Measurements from ENCODE around the gene EMP2. TPM values are rescaled to one million over a fixed set of nuclear protein-coding genes. Genes with fewer than 3 reads are reported as not detected.
"Not testable (repeated sequence)": the region's sequence is repeated elsewhere in the genome, so short reads cannot be mapped to it uniquely, and the experiment has no call there.

Gene EMP2, protein sequence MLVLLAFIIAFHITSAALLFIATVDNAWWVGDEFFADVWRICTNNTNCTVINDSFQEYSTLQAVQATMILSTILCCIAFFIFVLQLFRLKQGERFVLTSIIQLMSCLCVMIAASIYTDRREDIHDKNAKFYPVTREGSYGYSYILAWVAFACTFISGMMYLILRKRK
- 6.0 and 6.9 TPM in 2 replicates for total RNA-seq

DNA sequence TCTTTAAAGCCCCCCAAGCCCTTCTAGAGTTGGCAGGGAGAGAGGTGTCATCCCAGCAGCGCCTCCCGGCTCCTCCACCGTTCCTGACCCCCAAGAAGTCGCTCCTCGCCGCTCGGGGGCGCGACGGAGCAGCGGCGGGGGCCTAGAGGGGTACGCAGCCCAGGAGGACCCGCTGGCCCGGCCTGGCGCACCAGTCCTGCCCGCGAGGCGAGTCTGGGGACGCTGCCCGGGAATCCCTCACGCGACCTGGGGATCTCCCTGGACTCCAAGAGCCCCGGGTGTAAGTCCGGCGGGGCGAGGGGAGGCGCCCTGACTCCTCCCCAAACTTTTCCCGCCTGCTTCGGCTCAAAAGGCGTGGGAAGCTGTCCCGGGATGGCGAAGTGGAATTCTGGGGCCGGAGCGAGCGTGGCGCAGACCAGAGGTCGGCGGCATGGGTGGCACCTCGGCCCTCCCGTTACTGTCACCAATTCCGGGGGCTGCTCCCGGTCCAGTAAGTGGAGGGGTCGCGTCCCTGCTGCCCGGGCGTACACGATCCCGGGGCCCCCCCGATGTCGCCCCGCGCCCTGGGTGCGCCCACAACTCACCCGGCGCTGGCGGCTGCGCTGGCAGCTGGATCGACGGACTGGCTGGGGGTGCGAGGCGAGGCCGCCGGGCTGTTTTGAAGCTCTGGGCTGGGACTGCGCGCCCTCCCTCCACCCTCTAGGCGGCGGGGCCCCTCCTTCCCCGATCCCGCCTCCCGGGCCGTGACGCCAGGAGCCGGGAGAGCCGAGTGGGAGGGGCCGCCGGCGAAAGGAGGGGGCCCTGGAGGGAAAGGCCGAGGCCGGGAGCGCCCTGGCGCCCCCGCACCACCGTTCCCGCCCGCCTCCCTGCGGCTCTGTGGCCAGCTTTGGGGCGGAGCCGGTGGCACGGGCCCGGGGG is at the start of gene EMP2:
Gene EMP2 (minus strand): TSS at position 634 of the 918 bp plus-strand sequence. CDS start 32,981 bp downstream, outside the sequence.
- DNase-seq (ENCODE audit: extremely low read depth, low read depth, low spot score), result no peak

DNA sequence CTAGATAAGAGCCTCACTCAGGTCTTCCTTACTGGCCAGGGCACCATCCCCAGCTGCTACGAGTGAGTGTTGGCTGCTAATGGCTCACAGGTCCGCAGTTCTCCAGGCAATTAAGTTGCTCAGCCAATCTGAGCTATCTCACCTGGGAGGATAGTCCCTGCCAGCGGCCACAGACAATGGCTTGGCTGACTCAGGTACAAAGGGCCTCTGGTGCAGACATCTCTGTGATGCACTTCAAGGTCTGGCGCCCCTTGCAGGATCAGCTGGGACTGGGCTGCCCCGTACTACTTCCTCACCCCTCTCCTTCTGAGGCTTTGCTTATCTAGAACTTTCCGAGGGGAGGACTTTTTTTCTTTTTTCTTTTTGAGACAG is 49.2 kb upstream of the EMP2 start:
- no peak for DNase-seq (ENCODE audit: extremely low read depth, low read depth, low spot score)

DNA sequence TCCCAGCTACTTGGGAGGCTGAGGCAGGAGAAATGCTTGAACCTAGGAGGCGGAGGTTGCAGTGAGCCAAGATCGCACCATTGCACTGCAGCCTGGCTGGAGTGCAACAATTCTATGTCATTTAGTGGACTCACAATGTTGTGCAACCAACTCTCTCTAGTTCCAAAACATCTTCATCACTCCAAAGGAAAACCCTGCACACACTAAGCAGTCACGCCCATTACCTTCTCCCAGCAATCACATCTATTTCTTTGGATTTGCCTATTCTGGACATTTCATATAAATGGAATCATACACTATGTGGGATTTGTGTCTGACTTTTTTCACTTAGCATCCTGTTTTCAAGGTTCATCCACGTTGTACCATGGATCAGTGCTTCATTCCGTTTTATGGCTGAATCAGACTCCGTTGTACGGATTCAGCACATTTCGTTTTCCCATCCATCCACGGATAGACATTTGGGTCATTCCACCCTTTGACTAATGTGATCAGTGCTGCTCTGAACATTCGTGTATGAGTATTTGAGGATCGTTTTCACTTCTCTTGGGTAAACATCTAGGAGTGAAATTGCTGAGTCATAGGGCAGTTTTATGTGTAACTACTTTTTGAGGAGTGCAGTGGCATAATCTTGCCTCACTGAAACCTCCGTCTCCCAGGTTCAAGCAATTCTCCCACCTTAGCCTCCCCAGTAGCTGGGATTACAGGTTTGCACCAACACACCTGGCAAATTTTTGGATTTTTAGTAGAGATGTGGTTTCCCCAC is 45.4 kb upstream of the EMP2 start:
- no peak for DNase-seq (ENCODE audit: extremely low read depth, low read depth, low spot score)

DNA sequence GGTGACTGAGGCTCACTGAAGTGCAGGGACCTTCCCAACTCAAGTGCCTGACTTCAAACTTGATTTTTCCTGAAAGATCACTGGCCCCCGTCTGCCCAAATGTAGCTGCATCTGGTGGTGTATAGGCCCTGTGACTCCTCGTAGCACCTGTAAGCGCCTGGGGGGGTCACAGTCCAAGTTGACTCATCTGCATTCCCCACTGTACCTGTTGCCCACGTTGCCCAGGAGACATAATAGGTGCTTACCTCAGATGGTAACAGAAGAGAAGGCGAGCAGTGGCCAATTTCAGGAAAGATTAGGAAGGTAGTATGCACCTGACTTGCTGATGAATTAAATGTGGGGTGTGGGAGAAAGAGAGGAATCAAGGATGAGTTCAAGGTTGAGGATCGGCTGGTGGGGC is 44.1 kb upstream of the EMP2 start:
- no peak for DNase-seq (ENCODE audit: extremely low read depth, low read depth, low spot score)

DNA sequence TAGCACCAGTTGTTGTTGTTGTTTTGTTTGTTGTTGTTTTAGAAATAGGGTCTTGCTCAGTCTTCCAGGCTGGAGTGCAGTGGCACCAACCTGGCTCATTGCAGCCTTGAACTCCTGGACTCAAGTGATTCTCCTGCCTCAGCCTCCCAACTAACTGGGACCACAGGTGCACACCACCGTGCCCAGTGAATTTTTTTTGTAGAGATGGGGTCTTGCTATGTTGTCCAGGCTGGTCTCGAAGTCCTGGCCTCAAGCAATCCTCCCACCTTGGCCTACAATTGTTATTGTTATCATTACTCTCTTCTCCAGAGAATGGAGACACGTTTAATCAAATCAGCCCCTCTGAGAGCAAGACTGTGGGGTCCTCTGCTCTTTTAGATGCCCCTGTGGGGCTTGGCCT is 42.7 kb upstream of the EMP2 start:
- DNase-seq (ENCODE audit: extremely low read depth, low read depth, low spot score), result no peak

DNA sequence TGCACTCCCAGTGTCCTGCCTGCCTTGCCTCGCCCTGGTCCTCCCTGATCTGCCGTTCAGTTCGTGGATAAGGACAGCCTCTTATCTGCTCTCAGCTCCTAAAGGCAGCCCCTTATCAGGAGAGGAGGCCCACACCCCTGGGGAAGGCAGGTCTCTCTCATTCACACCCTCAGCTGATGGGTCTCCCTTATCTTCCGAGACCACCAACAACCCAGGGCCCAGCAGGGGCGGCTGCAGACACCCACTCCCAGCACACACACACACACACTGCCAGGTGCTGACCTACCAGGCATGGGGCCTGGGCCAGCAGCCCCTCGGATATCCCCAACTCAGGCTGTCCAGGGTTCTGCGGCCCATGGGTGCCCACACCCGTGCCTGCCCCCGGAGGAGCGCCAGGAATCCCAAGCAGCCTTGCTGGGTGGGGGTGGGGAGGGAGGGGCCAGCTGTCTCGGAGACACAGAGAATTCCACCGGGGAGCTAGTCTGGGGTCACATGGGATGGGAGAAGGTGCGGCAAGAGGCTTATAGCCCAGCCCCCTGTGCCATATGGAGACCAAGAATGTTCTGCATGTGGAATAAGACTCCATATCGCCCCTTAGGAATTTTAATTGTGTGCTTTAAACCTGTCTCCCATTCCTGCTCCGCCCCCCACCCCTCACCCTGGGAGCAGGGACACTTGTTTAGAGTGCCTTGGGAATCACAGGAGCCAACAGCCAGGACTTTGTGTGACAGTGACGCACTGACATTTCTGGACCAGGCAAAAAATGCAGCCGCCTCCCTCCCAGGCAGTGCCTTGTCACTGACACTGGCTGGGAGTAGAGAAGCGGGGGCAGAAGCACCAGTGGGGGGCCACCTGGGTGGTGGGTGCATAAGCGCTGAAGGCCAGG is 41.9 kb upstream of the EMP2 start:
- no peak for DNase-seq (ENCODE audit: extremely low read depth, low read depth, low spot score)

DNA sequence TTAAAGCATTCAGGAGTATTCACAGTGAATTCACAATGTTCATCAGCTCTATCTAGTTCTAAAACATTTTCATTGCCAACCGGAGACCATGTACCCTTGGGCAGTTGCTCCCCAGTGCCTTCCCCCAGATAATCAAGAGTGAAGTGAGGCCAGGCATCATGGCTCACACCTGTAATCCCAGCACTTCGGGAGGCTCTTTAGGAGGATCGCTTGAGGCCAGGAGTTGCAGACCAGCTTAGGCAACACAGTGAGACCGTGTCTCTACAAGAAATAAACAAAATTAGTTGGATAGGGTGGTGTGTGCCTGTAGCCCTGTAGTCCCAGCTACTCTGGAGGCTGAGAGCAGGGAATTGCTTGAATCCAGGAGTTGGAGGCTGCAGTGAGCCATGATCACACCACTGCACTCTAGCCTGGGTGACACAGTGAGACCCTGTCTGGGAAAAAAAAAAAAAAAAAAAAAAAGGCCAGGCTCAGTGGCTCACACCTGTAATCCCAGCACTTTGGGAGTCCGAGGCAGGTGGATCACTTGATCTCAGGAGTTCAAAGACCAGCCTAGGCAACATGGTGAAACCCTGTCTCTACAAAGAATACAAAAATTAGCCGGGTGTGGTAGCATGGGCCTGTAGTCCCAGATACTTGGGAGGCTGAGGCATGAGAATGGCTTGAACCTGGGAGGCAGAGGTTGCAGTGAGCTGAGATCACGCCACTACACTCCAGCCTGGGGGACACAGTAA is 41.0 kb upstream of the EMP2 start:
- DNase-seq (ENCODE audit: extremely low read depth, low read depth, low spot score), result not testable (repeated sequence)

DNA sequence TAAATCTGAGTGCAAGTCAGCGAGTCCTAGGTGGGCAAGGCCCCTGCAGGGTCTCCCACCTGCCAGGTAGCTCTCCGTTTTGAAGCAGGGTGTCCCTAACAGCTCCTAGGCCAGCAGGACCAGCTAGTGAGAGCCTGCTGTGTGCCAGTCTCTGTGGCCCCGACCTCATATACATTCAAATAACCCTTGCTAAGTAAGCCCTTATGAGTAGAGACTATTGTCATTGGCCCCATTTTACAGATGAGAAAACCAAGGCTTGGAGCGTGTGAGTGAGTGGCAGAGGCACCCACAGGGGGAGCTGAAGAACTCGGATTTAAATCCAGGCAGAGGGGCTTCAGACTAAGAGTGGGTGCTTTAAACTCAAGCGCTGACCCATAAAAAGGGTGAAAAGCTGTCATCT is 39.7 kb upstream of the EMP2 start:
- DNase-seq (ENCODE audit: extremely low read depth, low read depth, low spot score), result no peak

DNA sequence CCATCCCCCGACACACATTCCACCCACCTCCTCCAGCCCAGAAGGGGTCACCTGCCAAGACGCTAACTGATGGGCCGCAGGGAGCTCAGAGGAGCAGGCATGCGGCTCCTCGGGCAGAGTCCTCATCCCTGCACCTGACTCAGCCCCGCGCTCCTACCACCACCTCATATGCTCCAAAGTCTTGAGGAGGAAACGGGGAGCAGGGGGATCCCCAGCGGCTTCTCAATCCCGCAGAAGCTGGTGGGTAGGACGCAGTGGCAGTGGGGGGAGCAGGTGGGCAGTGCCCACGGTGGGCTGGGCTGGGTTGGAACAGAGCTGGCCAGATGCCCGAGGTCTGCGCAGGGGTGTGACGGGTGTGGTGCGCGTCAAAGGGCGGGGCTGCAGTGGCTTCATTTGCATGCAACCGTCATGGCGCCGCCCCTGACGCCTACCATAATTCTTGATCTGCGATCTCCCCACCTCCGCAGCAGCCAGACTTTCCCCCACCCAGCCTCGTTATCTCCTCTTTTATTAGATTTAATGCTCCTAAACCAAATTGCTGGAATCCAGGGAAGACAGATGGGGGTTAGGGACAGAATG is 39.0 kb upstream of the EMP2 start:
- DNase-seq (ENCODE audit: extremely low read depth, low read depth, low spot score), result no peak

DNA sequence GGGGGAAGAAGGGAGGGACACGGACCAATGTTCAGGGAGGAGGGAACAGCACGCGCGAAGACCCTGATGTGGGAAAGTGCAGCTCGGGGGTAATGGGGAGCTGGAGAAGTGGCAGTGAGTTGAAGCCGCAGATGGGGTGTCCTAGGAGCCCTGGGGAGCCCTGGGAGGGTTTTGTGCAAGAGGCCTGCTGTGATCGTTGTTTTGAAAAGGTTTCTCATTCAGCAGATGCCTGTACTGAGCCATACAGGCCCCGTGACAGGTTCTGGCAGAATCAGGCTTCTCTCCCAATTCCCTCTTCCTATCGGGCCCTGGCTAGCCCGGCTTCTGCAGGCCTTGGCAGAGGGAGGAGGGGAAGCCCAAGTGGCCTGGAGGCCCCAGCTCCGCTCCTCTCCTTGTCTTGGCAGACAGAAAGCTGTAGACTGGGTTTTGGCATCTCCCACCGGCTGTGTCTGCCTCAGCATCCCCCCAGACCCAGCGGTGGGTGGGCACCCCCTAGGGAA is 38.4 kb upstream of the EMP2 start:
- DNase-seq (ENCODE audit: extremely low read depth, low read depth, low spot score), result no peak

DNA sequence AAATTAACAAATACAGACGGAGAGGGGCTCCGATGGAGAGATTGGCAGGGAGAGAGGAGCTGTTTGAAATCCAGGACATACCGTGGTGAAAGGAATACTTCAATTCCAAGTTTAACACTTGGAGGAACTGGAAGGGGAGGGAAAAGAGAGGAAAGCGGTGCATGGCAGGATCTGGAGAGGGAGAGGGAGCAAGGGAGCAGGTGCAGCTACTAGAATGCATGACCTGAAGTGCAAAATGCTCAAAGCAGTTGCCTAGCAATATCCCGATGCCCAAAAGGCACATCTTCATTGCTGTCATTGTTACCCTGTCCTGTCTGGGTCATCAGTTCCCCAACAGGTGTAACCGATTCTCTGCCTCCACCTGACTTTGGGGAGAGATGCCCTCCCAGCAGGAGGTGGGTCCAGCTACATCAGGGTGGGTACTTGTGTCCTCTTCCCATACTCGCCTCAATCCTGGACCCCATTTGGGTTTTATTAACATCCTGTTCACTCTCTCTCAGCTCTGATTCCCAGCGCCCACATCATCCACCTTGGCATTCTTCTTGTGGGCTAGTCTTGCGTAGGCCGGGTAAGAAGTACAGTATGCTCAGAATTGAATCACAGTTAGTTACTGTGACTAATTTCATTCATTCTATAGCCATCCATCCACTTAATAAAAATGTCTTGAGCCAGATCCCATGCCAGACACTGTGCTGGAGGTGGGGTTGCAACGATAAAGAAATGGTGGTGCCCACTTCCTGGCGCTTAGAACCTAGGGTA is 37.4 kb upstream of the EMP2 start:
- no peak for DNase-seq (ENCODE audit: extremely low read depth, low read depth, low spot score)

DNA sequence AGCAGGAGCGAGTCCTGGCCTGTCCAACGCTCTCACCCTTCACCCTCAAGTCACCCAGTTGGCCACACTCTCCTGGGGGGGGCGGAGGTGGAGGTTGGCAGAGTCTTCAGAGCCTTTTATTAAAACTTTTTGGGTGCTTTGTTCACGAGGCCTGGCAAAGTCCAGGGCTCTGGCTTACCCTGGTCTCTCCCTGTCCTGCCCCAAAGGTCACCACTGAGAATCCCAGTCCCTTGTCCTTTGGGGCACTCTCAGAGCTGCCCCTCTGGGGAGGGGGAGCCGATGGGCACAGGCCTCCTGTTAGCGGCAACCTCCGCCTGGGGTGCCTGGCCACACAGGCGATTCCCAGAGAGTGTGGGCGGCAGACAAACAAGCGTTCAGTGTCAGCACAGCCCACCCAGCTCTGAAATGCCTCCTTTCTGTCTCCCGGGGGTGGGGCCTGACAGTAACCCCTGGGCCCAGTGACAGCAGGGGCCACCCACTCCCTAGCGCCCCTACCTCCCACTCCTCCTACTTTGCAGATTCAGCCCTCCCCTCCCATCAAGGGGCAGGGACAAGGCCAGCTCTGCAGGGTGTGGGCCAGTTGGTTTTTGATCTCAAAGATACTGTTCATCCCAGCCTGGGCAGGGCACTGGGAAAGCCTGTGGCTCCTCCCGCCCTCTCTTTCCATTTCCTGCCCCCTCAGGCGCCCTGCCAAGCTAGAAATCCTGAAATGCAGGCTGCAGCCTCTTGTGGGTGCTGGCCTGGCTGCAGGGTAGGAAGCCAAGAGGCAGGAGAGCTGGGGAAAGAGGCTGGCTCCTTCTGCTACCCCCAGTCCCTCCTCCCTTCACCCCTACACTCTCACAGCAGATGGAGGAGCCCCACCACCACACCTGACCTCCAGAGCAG is 36.6 kb upstream of the EMP2 start:
- DNase-seq (ENCODE audit: extremely low read depth, low read depth, low spot score), result no peak

DNA sequence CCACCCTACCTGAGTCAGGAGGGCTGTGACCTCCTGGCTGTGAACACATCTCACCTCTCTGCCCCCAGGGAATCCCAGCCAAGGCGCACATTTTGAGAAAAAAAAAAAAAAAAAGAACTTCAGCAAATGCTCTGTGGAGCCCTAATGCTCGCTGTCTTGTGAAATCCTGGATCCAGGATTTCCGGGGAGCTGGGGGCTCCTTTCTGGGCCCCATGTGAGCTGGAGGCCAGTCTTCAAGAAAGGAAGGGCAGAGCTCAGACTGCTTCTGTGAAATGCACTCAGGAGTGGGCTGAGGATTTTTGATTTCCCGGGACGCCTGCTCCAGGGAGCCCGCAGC is 36.0 kb upstream of the EMP2 start:
- no peak for DNase-seq (ENCODE audit: extremely low read depth, low read depth, low spot score)

DNA sequence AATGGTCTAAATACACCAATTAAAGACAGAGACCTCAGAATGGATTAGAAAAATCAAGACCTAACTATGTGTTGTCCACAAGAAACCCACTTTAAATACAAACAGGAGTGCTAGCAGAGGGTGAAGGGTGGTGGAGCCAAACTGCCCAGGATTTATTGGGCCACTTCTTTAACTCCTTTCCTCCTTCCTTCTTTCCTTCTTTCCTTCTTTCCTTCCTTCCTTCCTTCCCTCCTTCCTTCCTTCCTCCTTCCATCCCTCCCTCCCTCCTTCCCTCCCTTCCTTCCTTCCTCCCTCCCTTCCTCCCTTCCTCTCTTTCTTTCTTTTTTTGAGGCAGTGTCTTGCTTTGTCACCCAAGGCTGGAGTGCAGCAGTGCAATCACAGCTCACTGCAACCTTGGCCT is 34.3 kb upstream of the EMP2 start:
- DNase-seq (ENCODE audit: extremely low read depth, low read depth, low spot score), result no peak

DNA sequence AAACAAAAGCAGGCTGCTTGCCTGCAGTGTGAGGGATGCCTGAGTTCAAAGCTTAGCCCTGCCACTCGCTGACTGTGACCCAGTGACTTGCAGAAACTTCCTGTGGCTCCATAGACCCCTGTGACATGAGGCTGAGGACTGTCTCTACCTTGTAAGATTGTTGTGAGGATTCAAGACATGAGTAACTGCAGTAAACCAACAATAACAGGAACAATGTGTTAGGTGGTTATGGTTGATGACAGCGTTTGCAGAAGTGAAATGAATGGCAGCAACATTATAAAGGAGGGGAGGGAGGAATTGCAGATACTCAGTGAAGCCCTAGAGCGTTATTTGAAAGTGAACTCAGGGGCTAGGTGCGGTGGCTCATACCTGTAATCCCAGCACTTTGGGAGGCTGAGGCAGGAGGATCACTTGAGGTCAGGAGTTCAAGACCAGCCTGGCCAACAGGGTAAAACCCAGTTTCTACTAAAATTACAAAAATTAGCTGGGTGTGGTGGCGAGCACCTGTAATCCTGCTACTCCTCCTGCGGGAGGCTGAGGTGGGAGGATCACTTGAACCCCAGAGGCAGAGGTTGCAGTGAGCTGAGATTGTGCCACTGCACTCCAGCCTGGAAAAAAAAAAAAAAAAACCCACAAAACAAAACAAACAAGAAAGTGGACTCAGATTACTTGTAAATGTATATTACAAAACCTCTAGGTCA is 33.5 kb upstream of the EMP2 start:
- DNase-seq (ENCODE audit: extremely low read depth, low read depth, low spot score), result no peak

DNA sequence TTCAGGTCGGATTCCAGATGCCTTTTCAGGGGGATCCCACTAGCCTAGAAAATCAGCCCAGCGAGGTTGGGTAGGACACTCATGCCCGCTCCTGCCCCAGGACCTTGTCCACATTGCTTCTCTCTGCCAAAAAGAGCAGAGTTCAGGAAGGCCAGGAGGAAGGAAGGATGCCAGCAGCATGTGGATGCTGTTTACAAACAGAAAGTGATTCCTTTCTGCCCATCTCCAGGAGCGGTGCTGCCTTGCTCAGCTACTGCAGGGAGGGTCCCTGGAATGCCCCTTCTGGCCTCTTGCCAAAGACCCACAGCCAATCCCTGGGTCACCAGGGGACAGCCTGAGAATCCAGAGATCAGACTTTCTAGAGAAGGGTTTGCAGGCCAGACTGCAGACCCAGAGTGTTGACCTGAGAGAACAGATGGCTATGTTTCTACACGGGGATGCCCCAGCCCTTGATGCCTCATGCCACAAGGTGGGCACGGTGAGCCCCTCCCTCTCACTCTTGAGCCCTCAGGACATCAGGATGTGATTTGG is 32.3 kb upstream of the EMP2 start:
- DNase-seq (ENCODE audit: extremely low read depth, low read depth, low spot score), result no peak

DNA sequence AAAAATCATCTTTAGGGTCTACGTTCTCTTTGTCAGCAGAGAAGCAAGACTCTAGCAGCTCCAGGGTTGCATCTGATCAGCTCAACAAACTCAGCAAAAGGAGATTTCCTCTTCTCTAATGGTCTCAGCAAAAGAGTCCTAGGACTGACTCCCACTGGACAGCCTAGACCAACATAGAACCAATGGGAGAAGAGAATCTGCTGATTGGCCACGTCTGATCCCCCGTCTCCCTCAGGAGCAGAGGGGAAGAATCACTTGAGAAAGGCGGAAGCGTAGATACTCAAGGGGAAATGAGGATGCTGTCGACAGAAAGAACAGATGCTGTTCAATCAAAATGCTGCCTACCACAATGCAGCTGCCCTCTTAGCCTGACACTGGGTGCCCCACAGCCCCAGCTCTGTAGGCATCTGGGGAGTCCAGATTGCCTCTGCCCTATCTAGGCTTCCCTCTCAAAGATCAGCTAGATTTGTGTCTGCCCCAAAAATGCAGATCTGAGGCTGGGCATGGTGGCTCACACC is 31.5 kb upstream of the EMP2 start:
- no peak for DNase-seq (ENCODE audit: extremely low read depth, low read depth, low spot score)
